ENCODE data around the gene OSM. TPM values are rescaled to one million over a fixed set of nuclear protein-coding genes. Genes with fewer than 3 reads are reported as not detected.

OSM gene
- total RNA-seq, 1 donor from 2014 or later: 0.52 TPM

DNA sequence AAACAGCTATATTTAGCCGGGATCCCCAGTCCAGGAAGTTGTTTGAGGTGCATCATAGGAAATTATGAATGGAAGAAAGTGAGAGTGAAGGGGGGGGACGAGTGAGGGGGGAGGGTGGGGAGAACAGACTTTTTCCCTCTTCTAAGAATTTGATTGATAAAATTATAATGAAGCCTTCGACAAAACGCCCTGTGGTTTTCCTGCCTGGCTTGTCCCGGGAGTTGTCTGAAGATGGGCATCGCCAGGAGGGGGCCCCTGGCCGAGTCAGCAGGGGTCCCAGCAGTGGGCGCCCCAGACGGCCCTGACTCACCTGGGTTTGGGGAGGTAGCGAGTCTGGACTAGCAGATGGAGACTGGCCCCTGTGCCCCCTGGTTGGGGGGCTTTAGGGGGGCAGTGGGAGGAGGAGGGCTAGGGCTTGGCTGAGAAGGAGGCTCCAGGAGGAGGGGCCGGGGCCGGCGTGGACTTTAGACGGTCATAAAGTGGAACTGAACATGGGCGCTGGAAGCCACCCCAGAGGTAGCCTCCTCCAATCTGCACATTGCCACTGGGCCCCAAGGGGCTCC is 19.8 kb downstream of the OSM start:
- Histone ChIP-seq H3K4me1 (ENCODE audit: control insufficient read depth in 3 of 3, insufficient read depth in 3 of 3, low read length in 3 of 3) (peaks cover 11 to 22% (median 16%) of the 10 kb centered on the region in 3 donors), H3K4me3 (ENCODE audit: low read length in 3 of 3) (peak overlapping the region; percentile 62 to 69 (median 66)), H3K9ac (ENCODE audit: low read depth in 1 of 3, low read length in 3 of 3) (no peak overlapping the region), H3K27me3 (ENCODE audit: control insufficient read depth in 3 of 3, insufficient read depth in 3 of 3, low read length in 3 of 3) (peaks cover 39 to 57% (median 40%) of the 10 kb centered on the region in 3 donors), H3K27ac (ENCODE audit: low read depth, low read length) (no peak overlapping the region), H3K9me3 (ENCODE audit: control insufficient read depth in 3 of 3, low read length in 3 of 3) (no peaks in the 10 kb centered on the region), H3K36me3 (ENCODE audit: control insufficient read depth in 3 of 3, insufficient read depth in 3 of 3, low read length in 3 of 3) (no peaks in the 10 kb centered on the region)

DNA sequence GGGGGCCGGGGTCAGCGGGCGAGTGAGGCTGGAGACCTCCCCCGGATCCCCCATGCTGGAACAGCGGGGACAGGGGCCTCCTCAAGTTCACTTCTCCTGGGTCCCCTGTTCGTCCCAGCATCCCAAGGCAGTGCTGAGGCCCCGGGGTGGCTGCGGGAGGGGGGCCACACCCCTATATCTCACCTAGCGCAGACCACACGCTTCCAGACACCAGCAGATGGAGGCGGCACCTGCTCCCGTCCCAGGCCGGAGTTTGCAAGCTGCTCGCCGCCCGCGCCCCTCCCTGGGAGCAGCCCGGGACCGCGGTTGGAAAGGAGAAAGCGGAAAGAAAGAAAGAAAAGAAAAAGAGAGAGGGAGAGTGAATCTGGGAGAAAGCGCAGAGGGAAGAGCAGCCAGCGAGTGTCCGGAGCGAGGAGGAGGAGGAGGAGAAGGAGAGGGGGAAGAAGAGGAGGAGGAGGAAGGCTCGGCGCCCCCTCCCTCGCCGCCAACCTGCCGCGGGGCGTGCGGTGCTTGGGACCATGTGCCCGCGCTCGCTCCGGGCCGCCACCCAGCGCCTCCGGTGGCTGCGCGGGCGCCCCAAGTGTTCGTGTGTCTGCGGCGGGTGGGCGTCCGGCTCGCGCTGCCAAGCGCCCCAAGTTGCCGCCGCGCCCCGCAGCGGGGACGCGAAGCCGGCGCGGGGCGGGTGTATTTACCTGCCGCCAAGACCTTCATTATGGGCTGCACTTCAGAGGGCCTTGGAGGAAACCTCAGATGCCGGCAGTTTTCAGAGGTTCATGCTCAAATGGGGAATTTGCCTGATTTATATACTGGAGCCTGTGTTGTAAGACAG is 20.5 kb downstream of the OSM start, which contains the start of gene LIF:
LIF (minus strand) TSS at position 775 of the 829 bp plus-strand sequence; CDS start at position 711, 64 bp downstream.
- Histone ChIP-seq H3K4me3 (ENCODE audit: low read length in 3 of 3) (peak within 1 kb of the TSS; percentile 62 to 69 (median 66)), H3K9ac (ENCODE audit: low read depth in 1 of 3, low read length in 3 of 3) (peak within 1 kb of the TSS in 2 of 3 donors; percentile 62), H3K36me3 (ENCODE audit: control insufficient read depth in 3 of 3, insufficient read depth in 3 of 3, low read length in 3 of 3) (no peaks in the 10 kb centered on the region), H3K4me1 (ENCODE audit: control insufficient read depth in 3 of 3, insufficient read depth in 3 of 3, low read length in 3 of 3) (peaks cover 11 to 25% (median 16%) of the 10 kb centered on the region in 3 donors), H3K27me3 (ENCODE audit: control insufficient read depth in 3 of 3, insufficient read depth in 3 of 3, low read length in 3 of 3) (peaks cover 39 to 57% (median 40%) of the 10 kb centered on the region in 3 donors), H3K27ac (ENCODE audit: low read depth, low read length) (no peak within 1 kb of the TSS), H3K9me3 (ENCODE audit: control insufficient read depth in 3 of 3, low read length in 3 of 3) (no peaks in the 10 kb centered on the region)

DNA sequence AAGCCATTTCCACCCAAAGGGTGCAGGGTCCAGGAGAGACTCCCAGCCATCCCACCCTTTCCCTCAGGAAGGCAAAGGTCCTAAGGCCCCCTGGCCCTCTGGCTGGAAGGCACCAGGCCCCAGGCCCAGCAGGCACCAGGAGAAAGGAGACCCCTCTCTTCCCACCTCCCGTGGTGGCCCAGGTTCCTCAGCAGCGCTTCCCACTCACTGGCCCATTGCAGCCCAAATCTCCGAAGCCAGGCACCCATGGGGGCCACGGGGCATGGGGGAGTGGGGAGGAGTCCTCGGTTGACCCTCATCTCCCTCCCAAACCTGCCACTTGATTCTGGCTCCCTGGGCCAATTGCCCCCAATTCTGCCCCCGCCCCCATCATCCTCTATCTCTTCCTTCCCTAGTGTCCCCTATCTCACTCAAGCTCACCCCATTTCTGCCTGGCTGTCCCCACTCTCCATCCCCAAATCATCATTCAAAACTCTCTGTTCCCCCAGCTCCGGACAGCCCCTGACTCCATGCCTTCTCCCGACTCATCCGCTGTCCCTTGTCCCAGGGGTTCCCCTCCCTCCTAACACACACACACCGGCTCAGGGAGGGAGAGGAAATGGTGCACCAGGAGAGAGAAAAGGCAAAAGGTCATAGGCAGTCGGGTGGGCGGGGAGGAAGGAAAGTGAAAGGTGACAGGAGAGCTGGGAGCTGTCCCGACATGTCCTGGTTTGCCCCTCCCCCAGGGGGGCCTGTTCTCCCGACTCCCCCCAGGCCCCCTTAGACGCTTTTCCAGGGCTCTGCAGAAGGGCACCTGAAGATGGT is 21.3 kb downstream of the OSM start:
- peak overlapping the region in 2 of 3 donors; percentile 62 for H3K9ac ChIP-seq (ENCODE audit: low read depth in 1 of 3, low read length in 3 of 3)
- peaks cover 11 to 25% (median 16%) of the 10 kb centered on the region in 3 donors for H3K4me1 ChIP-seq (ENCODE audit: control insufficient read depth in 3 of 3, insufficient read depth in 3 of 3, low read length in 3 of 3)
- peaks cover 39 to 57% (median 40%) of the 10 kb centered on the region in 3 donors for H3K27me3 ChIP-seq (ENCODE audit: control insufficient read depth in 3 of 3, insufficient read depth in 3 of 3, low read length in 3 of 3)
- no peaks in the 10 kb centered on the region for H3K36me3 ChIP-seq (ENCODE audit: control insufficient read depth in 3 of 3, insufficient read depth in 3 of 3, low read length in 3 of 3)
- peak overlapping the region in 1 of 3 donors; percentile 69 for H3K4me3 ChIP-seq (ENCODE audit: low read length in 3 of 3)
- no peak overlapping the region for H3K27ac ChIP-seq (ENCODE audit: low read depth, low read length)
- H3K9me3 ChIP-seq (ENCODE audit: control insufficient read depth in 3 of 3, low read length in 3 of 3): no peaks in the 10 kb centered on the region

DNA sequence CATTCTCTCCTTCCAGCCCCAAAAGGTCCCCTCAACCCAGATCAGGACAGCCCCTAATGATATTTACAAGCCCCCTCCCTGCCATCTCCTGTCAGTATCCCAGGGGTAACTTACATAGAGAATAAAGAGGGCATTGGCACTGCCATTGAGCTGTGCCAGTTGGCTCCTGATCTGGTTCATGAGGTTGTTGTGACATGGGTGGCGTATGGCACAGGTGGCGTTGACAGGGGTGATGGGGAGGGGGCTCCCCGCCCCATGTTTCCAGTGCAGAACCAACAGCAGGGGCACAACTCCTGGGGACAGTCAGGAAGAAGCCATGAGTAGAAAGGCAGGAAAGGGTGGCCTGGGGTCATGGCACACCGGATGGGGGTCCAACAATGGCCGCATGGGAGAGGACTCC is 22.0 kb downstream of the OSM start:
- peaks cover 11 to 25% (median 16%) of the 10 kb centered on the region in 3 donors for H3K4me1 ChIP-seq (ENCODE audit: control insufficient read depth in 3 of 3, insufficient read depth in 3 of 3, low read length in 3 of 3)

DNA sequence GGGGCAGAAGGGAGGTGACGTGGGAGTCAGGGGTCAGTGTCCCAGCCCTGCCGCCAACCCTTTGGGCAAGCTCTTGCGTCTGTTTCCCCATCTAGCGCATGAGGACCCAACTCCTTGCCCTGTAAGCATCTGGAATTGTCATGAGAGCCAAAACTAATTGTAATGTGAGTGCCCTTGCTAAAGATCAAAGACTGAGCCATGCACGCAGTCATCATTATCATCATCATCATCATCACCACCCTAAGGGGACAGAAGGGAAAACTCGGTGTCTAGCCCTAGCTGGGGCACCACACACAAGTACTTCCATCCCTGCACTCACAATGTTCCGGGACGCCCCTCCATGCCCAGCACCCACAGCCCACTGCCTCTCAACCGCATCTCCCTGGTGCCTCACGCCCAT is 22.6 kb downstream of the OSM start:
- Histone ChIP-seq H3K9ac (ENCODE audit: low read depth in 1 of 3, low read length in 3 of 3) (no peak overlapping the region), H3K36me3 (ENCODE audit: control insufficient read depth in 3 of 3, insufficient read depth in 3 of 3, low read length in 3 of 3) (no peaks in the 10 kb centered on the region), H3K4me1 (ENCODE audit: control insufficient read depth in 3 of 3, insufficient read depth in 3 of 3, low read length in 3 of 3) (peaks cover 11 to 25% (median 16%) of the 10 kb centered on the region in 3 donors), H3K9me3 (ENCODE audit: control insufficient read depth in 3 of 3, low read length in 3 of 3) (no peaks in the 10 kb centered on the region), H3K4me3 (ENCODE audit: low read length in 3 of 3) (no peak overlapping the region), H3K27me3 (ENCODE audit: control insufficient read depth in 3 of 3, insufficient read depth in 3 of 3, low read length in 3 of 3) (peaks cover 39 to 62% (median 41%) of the 10 kb centered on the region in 3 donors), H3K27ac (ENCODE audit: low read depth, low read length) (no peak overlapping the region)

More for the DNA sequence above, 22.0 kb downstream of the OSM start:
- H3K27ac ChIP-seq (ENCODE audit: low read depth, low read length): no peak overlapping the region
- no peak overlapping the region for H3K9ac ChIP-seq (ENCODE audit: low read depth in 1 of 3, low read length in 3 of 3)
- no peaks in the 10 kb centered on the region for H3K9me3 ChIP-seq (ENCODE audit: control insufficient read depth in 3 of 3, low read length in 3 of 3)
- peaks cover 39 to 61% (median 40%) of the 10 kb centered on the region in 3 donors for H3K27me3 ChIP-seq (ENCODE audit: control insufficient read depth in 3 of 3, insufficient read depth in 3 of 3, low read length in 3 of 3)
- no peak overlapping the region for H3K4me3 ChIP-seq (ENCODE audit: low read length in 3 of 3)
- no peaks in the 10 kb centered on the region for H3K36me3 ChIP-seq (ENCODE audit: control insufficient read depth in 3 of 3, insufficient read depth in 3 of 3, low read length in 3 of 3)

DNA sequence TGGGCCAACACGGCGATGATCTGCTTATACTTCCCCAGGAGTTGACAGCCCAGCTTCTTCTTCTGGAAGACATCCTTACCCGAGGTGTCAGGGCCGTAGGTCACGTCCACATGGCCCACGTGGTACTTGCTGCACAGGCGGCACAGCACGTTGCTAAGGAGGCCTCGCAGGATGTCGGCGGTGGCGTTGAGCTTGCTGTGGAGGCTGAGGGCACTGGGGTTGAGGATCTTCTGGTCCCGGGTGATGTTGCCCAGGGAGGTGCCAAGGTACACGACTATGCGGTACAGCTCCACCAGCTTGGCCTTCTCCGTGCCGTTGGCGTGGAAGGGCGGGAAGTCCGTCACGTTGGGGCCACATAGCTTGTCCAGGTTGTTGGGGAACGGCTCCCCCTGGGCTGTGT is 23.0 kb downstream of the OSM start:
- Histone ChIP-seq H3K27me3 (ENCODE audit: control insufficient read depth in 3 of 3, insufficient read depth in 3 of 3, low read length in 3 of 3) (peaks cover 36 to 63% (median 38%) of the 10 kb centered on the region in 3 donors), H3K9me3 (ENCODE audit: control insufficient read depth in 3 of 3, low read length in 3 of 3) (no peaks in the 10 kb centered on the region), H3K36me3 (ENCODE audit: control insufficient read depth in 3 of 3, insufficient read depth in 3 of 3, low read length in 3 of 3) (no peaks in the 10 kb centered on the region), H3K4me3 (ENCODE audit: low read length in 3 of 3) (no peak overlapping the region), H3K27ac (ENCODE audit: low read depth, low read length) (no peak overlapping the region), H3K4me1 (ENCODE audit: control insufficient read depth in 3 of 3, insufficient read depth in 3 of 3, low read length in 3 of 3) (peaks cover 11 to 21% (median 12%) of the 10 kb centered on the region in 3 donors), H3K9ac (ENCODE audit: low read depth in 1 of 3, low read length in 3 of 3) (no peak overlapping the region)

DNA sequence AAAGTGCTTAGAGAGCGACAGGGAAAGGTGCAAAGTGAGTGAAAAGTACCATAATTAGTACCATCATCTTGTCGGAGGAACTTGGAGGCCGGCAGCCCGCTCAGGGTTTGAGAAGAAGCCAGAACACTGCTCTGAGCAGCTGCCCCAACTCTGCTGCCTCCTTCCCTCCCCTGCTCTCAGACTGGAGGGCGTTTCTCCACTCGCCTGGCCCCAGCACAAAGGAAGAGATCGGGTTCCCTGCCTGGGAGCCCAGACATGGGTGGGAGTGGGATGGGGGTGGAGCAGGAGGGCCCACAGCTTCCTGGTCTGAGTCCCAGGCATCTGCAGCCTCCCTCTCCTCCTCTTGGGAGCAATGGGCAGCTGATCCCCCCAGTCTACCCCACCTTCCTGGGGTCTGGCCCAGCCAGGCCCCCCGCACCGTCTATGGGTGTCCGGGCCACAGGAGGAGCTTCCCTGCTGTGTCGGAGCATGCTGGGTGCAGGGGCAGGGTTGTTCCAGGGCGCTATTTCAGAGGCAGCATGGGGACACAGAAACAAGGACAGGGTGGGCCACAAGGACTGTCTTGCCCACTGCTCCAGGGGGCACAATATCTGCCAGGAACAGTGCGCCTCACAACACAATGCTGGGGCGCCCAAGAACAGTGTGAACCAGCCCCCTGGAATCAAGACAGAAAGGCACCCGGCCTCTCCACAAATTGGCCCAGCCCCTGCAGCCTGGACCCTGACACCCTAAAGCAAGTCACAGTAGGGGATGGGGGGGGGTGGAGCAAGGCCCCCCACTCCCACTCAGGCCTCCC is 24.9 kb downstream of the OSM start:
- Histone ChIP-seq H3K27me3 (ENCODE audit: control insufficient read depth in 3 of 3, insufficient read depth in 3 of 3, low read length in 3 of 3) (peaks cover 28 to 50% (median 28%) of the 10 kb centered on the region in 3 donors), H3K27ac (ENCODE audit: low read depth, low read length) (no peak overlapping the region), H3K4me1 (ENCODE audit: control insufficient read depth in 3 of 3, insufficient read depth in 3 of 3, low read length in 3 of 3) (peaks cover 6 to 12% (median 6%) of the 10 kb centered on the region in 3 donors), H3K4me3 (ENCODE audit: low read length in 3 of 3) (no peak overlapping the region), H3K36me3 (ENCODE audit: control insufficient read depth in 3 of 3, insufficient read depth in 3 of 3, low read length in 3 of 3) (no peaks in the 10 kb centered on the region), H3K9ac (ENCODE audit: low read depth in 1 of 3, low read length in 3 of 3) (no peak overlapping the region), H3K9me3 (ENCODE audit: control insufficient read depth in 3 of 3, low read length in 3 of 3) (no peaks in the 10 kb centered on the region)

DNA sequence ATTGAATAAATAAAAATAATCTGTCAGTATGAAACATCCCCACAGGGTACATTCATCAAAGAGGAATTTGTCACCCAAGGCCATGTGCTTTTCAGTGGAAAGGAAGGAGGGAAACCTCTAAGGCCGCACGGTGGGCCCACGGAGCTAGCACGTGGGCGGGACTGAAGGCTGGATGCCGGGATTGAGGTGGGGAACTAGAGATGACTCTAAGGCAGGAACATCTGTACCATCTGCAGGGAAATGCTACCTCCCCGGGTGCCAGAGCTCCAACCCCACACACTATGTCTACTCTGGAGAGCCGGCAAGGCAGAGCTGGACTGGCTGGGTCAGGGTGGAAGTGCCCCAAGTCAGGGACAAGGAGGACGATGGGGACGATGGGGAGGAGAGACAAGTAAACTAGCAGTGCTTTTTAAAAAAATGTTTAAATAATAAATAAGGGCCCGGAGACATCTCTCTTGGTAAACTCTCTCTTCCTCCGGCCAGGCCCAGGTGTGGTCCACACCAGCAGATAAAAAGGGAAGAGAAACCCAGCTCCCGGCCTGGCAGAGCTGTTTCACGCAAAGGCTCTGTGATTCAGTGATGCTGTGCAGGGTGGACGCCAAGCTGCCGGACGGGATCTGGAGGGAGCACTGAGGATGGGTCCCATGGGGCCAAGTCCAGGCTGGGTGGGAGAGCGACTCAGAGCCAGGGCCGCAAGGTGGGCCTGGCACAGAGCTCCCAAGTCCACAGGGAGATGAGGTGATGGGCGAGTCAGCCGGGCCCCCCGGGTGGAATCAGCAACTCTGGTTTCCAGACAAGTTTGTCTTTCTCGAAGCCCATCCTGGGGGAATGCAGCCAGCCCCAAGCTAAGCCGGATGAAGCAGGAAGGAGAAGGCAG is 25.9 kb downstream of the OSM start:
- no peaks in the 10 kb centered on the region for H3K36me3 ChIP-seq (ENCODE audit: control insufficient read depth in 3 of 3, insufficient read depth in 3 of 3, low read length in 3 of 3)
- H3K4me3 ChIP-seq (ENCODE audit: low read length in 3 of 3): no peak overlapping the region
- H3K9me3 ChIP-seq (ENCODE audit: control insufficient read depth in 3 of 3, low read length in 3 of 3): no peaks in the 10 kb centered on the region
- H3K4me1 ChIP-seq (ENCODE audit: control insufficient read depth in 3 of 3, insufficient read depth in 3 of 3, low read length in 3 of 3): peaks cover 4 to 7% (median 4%) of the 10 kb centered on the region in 3 donors
- H3K9ac ChIP-seq (ENCODE audit: low read depth in 1 of 3, low read length in 3 of 3): peak overlapping the region in 1 of 3 donors; percentile 16
- H3K27ac ChIP-seq (ENCODE audit: low read depth, low read length): no peak overlapping the region
- H3K27me3 ChIP-seq (ENCODE audit: control insufficient read depth in 3 of 3, insufficient read depth in 3 of 3, low read length in 3 of 3): peaks cover 23 to 41% (median 26%) of the 10 kb centered on the region in 3 donors

All from skeletal muscle tissue (tissue), 4 donors.